MCF 10A (cell line): ENCODE results near the gene OLFML3. TPM values are rescaled to one million over a fixed set of nuclear protein-coding genes. Genes with fewer than 3 reads are reported as not detected.

Source experiments
- Bru-seq: library from RNA; stranded (reverse); fragments of 400-500 nt; gene quantifications from one replicate; lab custom pipeline; 2021; lab: Mats Ljungman, UMichigan
- BruChase-seq, 2 experiments: library from RNA; stranded (reverse); fragments of 400-500 nt; gene quantifications; one replicate each; lab custom pipeline; 2021; lab: Mats Ljungman, UMichigan
- BruUV-seq: library from RNA; stranded (reverse); fragments of 400-500 nt; replicated peaks from 2 replicates; lab custom pipeline; 2021; lab: Mats Ljungman, UMichigan
- CTCF ChIA-PET: fragments of 300-600 bp; sonication (Branson Sonifier 250); formaldehyde crosslinking; extraction: SDS; loops from one replicate; lab custom pipeline; 2021; ENCODE audit warnings: antibody characterized with exemption, inconsistent platforms; lab: Yijun Ruan, JAX
- POLR2A ChIA-PET: fragments of 300-600, 350-650 bp; sonication (Branson Sonifier 250); formaldehyde crosslinking; extraction: SDS; loops from one replicate; lab custom pipeline; 2020; ENCODE audit warnings: antibody characterized with exemption, inconsistent platforms; lab: Yijun Ruan, JAX
- DNase-seq: peaks from one replicate; pipeline ENCODE4 v3.0.0-alpha.2; 2018; ENCODE audit not compliant: unreplicated experiment
- H3K27ac Mint-ChIP-seq: one replicate; pipeline ENCODE4 v1.8.0; 2022; ENCODE audit warnings: mild to moderate bottlenecking, low read depth, mixed read lengths; ENCODE audit not compliant: unreplicated experiment
- H3K27me3 Mint-ChIP-seq: one replicate; pipeline ENCODE4 v1.8.0; 2022; ENCODE audit warnings: mixed read lengths; ENCODE audit not compliant: insufficient read depth, unreplicated experiment
- H3K36me3 Mint-ChIP-seq: one replicate; pipeline ENCODE4 v1.8.0; 2022; ENCODE audit warnings: mild to moderate bottlenecking, moderate library complexity, mixed read lengths; ENCODE audit not compliant: insufficient read depth, unreplicated experiment
- H3K4me1 Mint-ChIP-seq: one replicate; pipeline ENCODE4 v1.8.0; 2022; ENCODE audit warnings: mixed read lengths; ENCODE audit not compliant: insufficient read depth, unreplicated experiment
- H3K4me3 Mint-ChIP-seq: one replicate; pipeline ENCODE4 v1.8.0; 2022; ENCODE audit warnings: mild to moderate bottlenecking, moderate library complexity, mixed read lengths; ENCODE audit not compliant: unreplicated experiment
- H3K9me3 Mint-ChIP-seq: one replicate; pipeline ENCODE4 v1.8.0; 2022; ENCODE audit warnings: mixed read lengths; ENCODE audit not compliant: unreplicated experiment
- intact Hi-C: fragments of 100-400 bp; cut with micrococcal nuclease; formaldehyde crosslinking; loops from 2 replicates; pipeline ENCODE4 v1.14.1; 2022
- long read RNA-seq: library from polyadenylated mRNA; stranded (forward); transcript quantifications from one replicate; pipeline ENCODE4 v2.0.0, GENCODE V29; 2022
- total RNA-seq: library from RNA; stranded (reverse); gene quantifications from 2 replicates; pipeline ENCODE4 v1.2.3, GENCODE V29; 2022
- TF ChIP-seq, protein P1 (sequence below): fragments of 200-600 bp; IDR thresholded peaks from one replicate; pipeline ENCODE4 v1.8.0; 2022; ENCODE audit warnings: antibody characterized with exemption, mild to moderate bottlenecking; ENCODE audit not compliant: unreplicated experiment

OLFML3 gene, protein sequence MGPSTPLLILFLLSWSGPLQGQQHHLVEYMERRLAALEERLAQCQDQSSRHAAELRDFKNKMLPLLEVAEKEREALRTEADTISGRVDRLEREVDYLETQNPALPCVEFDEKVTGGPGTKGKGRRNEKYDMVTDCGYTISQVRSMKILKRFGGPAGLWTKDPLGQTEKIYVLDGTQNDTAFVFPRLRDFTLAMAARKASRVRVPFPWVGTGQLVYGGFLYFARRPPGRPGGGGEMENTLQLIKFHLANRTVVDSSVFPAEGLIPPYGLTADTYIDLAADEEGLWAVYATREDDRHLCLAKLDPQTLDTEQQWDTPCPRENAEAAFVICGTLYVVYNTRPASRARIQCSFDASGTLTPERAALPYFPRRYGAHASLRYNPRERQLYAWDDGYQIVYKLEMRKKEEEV
- total RNA-seq (0.20 and 0.30 TPM in 2 replicates), Bru-seq, nascent RNA (percentile 43 among the genes with signal in this experiment), BruChase-seq, experiment 1, labeled RNA remaining after a 6-hour chase (percentile 29 among the genes with signal in this experiment), BruChase-seq, experiment 2, labeled RNA remaining after a 2-hour chase (percentile 23 among the genes with signal in this experiment)
- long read RNA-seq, partial matches to known transcripts, result 0 of 1 reads
- long read RNA-seq, other reads (novel, unspliced or antisense), result 1 of 1 reads

DNA sequence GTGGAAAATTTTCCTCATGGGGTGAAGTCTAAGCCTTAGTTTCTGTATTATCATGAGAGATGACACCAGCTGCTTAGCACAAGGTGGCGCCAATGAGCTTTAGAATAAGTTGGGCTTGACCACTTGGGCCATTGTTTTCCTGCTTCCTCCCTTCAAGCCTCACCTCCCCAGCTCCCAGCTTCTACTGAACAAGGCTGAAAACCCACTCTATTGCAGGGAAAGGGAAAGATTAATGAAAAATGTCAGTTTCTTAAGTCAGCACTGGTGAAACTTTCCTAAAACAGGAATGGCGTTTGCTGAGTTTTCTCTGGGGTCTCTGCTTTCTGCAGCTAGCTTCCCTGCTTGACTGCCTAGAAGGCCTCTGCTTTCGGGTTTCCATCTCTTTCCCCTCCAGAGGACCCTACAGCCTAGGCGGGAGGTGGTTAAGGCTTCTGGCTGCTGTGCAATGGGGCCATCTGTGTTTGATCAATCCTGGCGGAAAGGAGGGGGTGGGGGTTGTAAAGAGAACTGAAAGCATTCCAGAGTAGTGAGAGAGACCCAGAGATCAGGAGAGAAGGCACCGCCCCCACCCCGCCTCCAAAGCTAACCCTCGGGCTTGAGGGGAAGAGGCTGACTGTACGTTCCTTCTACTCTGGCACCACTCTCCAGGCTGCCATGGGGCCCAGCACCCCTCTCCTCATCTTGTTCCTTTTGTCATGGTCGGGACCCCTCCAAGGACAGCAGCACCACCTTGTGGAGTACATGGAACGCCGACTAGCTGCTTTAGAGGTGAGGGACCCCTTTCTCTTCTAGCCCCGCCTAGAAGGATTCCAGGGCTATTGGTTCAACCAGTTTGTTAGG, at the start of gene OLFML3:
Gene OLFML3, plus strand, starts transcription at position 612 of the 840 bp plus-strand sequence. Its CDS starts 43 bp downstream, at position 655.
- intact Hi-C loops, result loop anchor here (1.0 to 10.0 kb wide), 8 partner anchors 54 to 579 kb away; no protein-coding TSS in a partner anchor
- ChIA-PET POLR2A (interaction anchor here (0.7 to 1.7 kb wide), 7 partner anchors 13 to 306 kb away, joined by 3 to 9 read pairs (median 4); partner anchors contain the start of gene HIPK1), CTCF (interaction anchor here (0.6 to 12.1 kb wide), 24 partner anchors 10 to 458 kb away, joined by 3 to 176 read pairs (median 4); no protein-coding TSS in a partner anchor)
- Mint-ChIP-seq H3K27me3 (no peaks in the 10 kb centered on the region), H3K4me1 (peaks cover 29% of the 10 kb centered on the region), H3K9me3 (no peaks in the 10 kb centered on the region), H3K27ac (no peak within 1 kb of the TSS), H3K36me3 (peaks cover 13% of the 10 kb centered on the region), H3K4me3 (no peak within 1 kb of the TSS)
- BruUV-seq, result no TSS peak
- DNase-seq, result peak; percentile 89
- TF ChIP-seq, protein P1, sequence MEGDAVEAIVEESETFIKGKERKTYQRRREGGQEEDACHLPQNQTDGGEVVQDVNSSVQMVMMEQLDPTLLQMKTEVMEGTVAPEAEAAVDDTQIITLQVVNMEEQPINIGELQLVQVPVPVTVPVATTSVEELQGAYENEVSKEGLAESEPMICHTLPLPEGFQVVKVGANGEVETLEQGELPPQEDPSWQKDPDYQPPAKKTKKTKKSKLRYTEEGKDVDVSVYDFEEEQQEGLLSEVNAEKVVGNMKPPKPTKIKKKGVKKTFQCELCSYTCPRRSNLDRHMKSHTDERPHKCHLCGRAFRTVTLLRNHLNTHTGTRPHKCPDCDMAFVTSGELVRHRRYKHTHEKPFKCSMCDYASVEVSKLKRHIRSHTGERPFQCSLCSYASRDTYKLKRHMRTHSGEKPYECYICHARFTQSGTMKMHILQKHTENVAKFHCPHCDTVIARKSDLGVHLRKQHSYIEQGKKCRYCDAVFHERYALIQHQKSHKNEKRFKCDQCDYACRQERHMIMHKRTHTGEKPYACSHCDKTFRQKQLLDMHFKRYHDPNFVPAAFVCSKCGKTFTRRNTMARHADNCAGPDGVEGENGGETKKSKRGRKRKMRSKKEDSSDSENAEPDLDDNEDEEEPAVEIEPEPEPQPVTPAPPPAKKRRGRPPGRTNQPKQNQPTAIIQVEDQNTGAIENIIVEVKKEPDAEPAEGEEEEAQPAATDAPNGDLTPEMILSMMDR, result peak; percentile 53

DNA sequence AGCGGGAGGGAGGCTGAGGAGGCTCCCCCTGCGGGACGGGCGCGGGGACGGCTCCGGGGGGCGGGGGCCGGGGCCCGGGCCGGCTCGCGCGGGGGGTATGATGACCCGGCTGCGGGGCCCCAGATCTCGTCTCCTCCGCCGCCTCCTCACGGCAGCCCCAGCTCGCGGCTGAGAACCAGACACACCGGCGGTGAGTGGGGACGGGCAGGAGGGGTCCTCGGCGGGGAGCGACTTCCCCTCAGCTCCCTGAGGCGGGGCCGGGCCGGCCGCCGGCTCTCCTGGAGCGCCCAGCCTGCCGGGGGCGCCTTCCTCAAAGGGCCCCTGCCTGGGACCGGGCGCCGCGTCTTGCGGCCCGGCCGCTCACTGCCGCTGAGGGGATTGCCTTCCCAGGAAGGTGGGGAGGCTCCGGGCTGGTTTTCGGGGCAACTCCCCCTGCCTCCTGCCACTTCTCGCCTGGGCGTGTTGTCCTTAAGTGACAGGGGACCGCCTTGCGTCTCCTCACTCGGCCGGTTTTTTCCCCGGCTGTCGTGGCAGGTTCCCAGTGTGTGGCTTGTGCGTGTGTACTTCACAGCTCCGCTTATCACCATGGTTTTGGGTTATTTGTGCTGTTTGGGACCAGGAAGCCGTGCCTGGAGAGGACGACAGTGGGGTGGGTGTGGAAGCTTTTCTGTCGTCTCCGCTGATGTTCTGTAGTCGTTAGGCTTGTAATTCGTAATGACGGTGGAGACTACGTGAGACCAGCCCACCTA, 49.4 kb upstream of the OLFML3 start:
- TF ChIP-seq, protein P1, result peak; percentile 19
- intact Hi-C loops, result loop anchor here (1.0 kb wide), 1 partner anchor 25 kb away; the partner anchor contains the start of gene DCLRE1B
- DNase-seq, result peak; percentile 22
- ChIA-PET CTCF (interaction anchor here (0.5 to 5.3 kb wide), 18 partner anchors 9 to 1478 kb away, joined by 3 to 48 read pairs (median 5); partner anchors contain the start of genes AP4B1 and DCLRE1B), POLR2A (interaction anchor here (1.1 to 9.2 kb wide), 20 partner anchors 10 to 828 kb away, joined by 3 to 228 read pairs (median 6); partner anchors contain the start of genes AP4B1, CSDE1, DCLRE1B and DENND2C)
- peak overlapping the region; percentile 95 for H3K4me3 Mint-ChIP-seq
- H3K36me3 Mint-ChIP-seq, result peaks cover 9% of the 10 kb centered on the region
- H3K27ac Mint-ChIP-seq, result peak overlapping the region; percentile 97
- peaks cover 48% of the 10 kb centered on the region for H3K4me1 Mint-ChIP-seq
- H3K27me3 Mint-ChIP-seq, result no peaks in the 10 kb centered on the region
- BruUV-seq, result TSS peak; percentile 55
- H3K9me3 Mint-ChIP-seq, result no peaks in the 10 kb centered on the region

DNA sequence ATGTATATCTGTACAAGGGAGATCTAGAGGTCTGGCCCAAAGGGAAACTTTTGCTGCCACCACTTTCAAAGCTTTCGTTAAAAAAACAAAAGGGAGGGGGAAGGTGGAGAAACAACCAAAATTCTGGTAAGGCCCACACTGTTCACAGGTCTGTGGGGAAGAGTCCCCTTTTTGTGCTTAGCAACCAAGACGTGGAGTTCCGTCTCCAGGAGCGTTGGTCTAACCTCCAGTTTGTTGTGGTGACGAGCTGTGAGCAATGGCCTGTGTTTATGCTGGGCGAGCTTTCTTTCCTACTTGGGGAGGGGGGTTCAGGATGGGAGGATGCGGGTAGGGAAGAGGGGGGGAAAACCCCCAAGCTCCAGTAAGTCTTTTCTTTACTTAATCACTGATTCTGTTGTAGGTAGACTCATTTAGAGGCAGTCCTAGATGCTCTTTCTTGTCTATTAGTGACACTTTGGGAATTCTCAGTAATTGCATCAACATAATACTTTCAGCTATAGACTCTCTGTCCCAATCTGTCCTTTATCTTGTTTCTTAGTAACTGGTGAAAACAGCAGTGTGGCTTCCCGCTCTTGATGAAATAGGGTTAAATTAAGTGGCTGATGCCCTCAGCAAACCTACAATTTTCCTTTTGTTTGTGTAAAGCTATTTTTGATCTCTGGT, 48.6 kb upstream of the OLFML3 start:
- Mint-ChIP-seq H3K27me3 (no peaks in the 10 kb centered on the region), H3K9me3 (no peaks in the 10 kb centered on the region), H3K36me3 (peaks cover 9% of the 10 kb centered on the region), H3K27ac (peak overlapping the region; percentile 97), H3K4me3 (peak overlapping the region; percentile 95), H3K4me1 (peaks cover 48% of the 10 kb centered on the region)
- ChIA-PET CTCF (interaction anchor here (0.6 to 5.3 kb wide), 21 partner anchors 8 to 1477 kb away, joined by 3 to 48 read pairs (median 4); partner anchors contain the start of genes AP4B1 and DCLRE1B), POLR2A (interaction anchor here (0.7 to 9.2 kb wide), 21 partner anchors 10 to 858 kb away, joined by 3 to 228 read pairs (median 5); partner anchors contain the start of genes AP4B1, DCLRE1B, DENND2C and LRIG2)
- no TSS peak for BruUV-seq
- intact Hi-C loops, result no loop called here
- TF ChIP-seq, protein P1, result no peak
- peak; percentile 25 for DNase-seq
